ENCODE results near the gene PTPRN.

PTPRN gene

DNA sequence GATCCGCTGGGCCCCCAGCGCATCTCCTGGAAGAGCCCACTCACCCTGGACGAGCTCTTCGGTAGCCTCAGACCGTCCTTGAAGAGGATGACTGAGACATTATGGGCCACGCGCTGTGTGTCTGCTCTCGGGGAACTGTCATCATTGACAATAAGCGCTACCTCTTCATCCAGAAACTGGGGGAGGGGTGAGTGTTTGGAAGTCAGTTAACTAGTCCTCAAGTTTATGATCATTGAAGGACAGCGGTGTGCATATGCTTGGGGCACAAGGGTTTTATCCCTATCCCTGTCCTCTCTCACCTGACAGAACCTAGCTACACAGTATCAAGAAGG lies 63.3 kb downstream of the PTPRN start:
- no peak for DNase-seq (ENCODE audit: low read depth in 2 of 2, low spot score in 1 of 2)

DNA sequence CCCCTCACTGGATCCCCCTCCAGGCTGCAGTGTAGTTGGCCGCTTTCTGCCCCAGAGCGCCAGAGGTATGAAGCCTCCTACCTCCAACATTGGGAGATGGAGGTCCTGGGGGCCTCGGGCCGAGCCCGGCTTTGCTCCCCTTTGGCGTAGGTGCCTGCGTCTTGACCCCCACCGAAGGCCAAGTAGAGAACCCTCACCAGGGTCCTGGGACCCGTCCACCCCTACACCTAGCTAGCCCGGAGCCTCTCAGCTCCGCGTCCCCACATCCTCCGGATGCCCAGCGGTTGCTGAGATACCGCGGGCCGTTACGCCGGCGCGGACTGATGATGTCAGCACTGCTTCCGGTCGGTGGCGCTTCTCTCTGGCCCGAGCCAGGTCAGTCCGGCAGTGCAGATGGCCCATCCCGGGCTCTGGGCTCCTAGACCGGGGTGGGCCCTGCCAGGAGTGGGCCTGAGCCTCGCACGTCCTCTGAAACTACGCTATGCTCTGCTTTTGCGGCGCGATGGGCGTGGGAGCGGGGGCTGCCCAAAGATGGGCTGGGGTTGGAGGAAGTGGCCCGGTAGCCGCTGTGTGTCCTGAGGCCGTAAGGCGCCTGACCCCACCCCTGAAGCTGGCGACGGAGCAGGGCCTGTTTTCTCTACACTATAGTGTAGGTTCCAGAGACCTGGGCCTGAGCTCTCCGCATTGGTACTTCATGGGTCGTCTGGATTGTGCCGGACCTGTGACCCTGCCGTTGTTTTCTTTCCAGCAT lies 63.9 kb downstream of the PTPRN start, which contains the start of the genes GLB1L and STK16:
Gene GLB1L, minus strand, starts transcription at position 297 of the 751 bp plus-strand sequence. CDS start 1,871 bp downstream, outside the sequence.
Gene STK16, plus strand, starts transcription at position 332 of the 751 bp plus-strand sequence. CDS start 521 bp downstream, outside the sequence.
- DNase-seq (ENCODE audit: low read depth in 2 of 2, low spot score in 1 of 2) = peak; percentile 78 to 80

DNA sequence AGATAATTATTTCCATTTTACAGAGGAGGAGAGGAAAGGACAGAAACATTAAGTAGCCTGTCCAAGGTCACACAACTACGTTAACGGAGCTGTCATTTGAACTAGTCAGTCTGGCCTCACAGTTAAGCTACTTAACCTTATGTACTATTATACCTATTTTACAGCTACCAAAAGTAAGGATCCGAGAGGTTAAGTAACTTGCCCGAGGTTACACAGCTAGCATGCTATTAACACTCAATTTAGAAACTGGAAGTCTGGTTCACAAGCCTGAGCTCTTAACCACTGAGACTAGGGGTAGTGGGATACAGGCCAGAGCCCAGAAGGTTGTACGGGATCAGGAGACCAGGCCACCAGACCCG lies 64.4 kb downstream of the PTPRN start:
- no peak for DNase-seq (ENCODE audit: low read depth in 2 of 2, low spot score in 1 of 2)

DNA sequence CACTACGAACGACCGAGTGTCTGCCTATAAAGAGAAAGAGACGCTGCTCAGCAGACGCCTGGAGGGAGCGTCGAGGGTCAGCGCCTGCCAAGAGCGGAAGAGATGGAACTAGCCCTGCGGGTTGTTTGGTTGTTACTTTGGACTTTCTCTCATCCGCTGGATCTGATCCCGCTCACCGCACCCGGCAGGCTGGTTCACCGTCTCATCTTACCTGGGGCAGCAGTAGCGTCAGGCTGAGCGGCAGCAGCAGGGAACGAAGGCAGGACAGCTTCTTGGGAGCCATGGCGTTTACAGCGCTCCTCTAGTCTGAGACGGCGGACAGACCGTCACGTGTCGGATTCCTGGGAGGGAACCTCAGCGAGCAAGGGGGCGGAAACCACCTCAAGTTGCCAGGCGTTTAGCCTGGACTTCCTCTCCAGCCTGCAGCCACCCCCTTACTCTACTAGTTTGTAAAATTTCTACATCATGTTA lies 65.9 kb downstream of the PTPRN start:
- DNase-seq (ENCODE audit: low read depth in 2 of 2, low spot score in 1 of 2) = no peak
